ENCODE results near the gene CELA2A. TPM values are rescaled to one million over a fixed set of nuclear protein-coding genes. Genes with fewer than 3 reads are reported as not detected.

CELA2A gene
- polyA plus RNA-seq, 1 donor (not counting 4 experiments of a cell fraction or from before 2014, with no cell fraction given): not detected

DNA sequence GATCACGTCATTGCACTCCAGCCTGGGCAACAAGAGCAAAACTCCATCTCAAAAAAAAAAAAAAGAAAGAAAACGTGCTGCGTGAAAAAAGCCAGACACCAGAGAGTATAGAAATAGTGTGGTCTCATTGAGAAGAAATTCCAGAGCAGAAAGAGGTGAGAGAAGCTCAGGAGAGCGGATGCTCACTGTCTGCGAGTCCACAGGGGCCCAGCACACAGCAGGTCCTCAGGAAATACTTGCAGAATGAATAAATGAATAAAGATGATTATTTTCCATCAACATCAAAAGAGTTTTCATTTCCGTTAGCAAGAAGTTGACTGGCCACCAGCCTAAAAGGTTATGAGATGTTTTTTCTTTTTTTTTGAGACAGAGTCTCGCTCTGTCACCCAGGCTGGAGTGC is 53.1 kb downstream of the CELA2A start:
- H3K36me3 ChIP-seq (ENCODE audit: control insufficient read depth in 2 of 2, extremely low read depth in 1 of 2, insufficient read depth in 2 of 2, low read length in 2 of 2): no peaks in the 10 kb centered on the region
- dilution Hi-C loops (cut with MboI; ENCODE audit: extremely low pct_ligation_motif_present, low sequenced_read_pairs): no loop called here
- H3K4me2 ChIP-seq (ENCODE audit: control insufficient read depth, extremely low read depth, insufficient read depth, low read depth, low read length): no peak overlapping the region
- no peaks in the 10 kb centered on the region for H3K79me2 ChIP-seq (ENCODE audit: control insufficient read depth, insufficient read depth, low read length)
- FAIRE-seq (no peak), DNase-seq (ENCODE audit: low read depth, low spot score) (no peak)
- H3K27me3 ChIP-seq (ENCODE audit: control insufficient read depth, extremely low read depth, insufficient read depth, low read length): no peaks in the 10 kb centered on the region
- H3K27ac ChIP-seq (ENCODE audit: control insufficient read depth, insufficient read depth, low read length): no peak overlapping the region
- no peaks in the 10 kb centered on the region for H4K20me1 ChIP-seq (ENCODE audit: control insufficient read depth, extremely low read depth, insufficient read depth, low read length)
- no peaks in the 10 kb centered on the region for H3K4me1 ChIP-seq (ENCODE audit: control insufficient read depth, extremely low read depth, insufficient read depth, low read length)
- no peak overlapping the region for H2AFZ ChIP-seq (ENCODE audit: control insufficient read depth, low read length)
- no peak overlapping the region for H3K4me3 ChIP-seq (ENCODE audit: control insufficient read depth in 2 of 3, extremely low read depth in 1 of 3, insufficient read depth in 2 of 3, low read depth in 1 of 3, low read length in 3 of 3)
- H3K9ac ChIP-seq (ENCODE audit: control insufficient read depth, extremely low read depth, insufficient read depth, low read length): no peak overlapping the region
- H3K9me1 ChIP-seq (ENCODE audit: control insufficient read depth, extremely low read depth, insufficient read depth, low read length): no peaks in the 10 kb centered on the region
- TF ChIP-seq EZH2 (IDR thresholded peaks at IDR 0.05; ENCODE audit: low read length): no peak
- TF ChIP-seq, protein P1, sequence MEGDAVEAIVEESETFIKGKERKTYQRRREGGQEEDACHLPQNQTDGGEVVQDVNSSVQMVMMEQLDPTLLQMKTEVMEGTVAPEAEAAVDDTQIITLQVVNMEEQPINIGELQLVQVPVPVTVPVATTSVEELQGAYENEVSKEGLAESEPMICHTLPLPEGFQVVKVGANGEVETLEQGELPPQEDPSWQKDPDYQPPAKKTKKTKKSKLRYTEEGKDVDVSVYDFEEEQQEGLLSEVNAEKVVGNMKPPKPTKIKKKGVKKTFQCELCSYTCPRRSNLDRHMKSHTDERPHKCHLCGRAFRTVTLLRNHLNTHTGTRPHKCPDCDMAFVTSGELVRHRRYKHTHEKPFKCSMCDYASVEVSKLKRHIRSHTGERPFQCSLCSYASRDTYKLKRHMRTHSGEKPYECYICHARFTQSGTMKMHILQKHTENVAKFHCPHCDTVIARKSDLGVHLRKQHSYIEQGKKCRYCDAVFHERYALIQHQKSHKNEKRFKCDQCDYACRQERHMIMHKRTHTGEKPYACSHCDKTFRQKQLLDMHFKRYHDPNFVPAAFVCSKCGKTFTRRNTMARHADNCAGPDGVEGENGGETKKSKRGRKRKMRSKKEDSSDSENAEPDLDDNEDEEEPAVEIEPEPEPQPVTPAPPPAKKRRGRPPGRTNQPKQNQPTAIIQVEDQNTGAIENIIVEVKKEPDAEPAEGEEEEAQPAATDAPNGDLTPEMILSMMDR (optimal IDR thresholded peaks at IDR 0.05 in 1 of 3, IDR thresholded peaks at IDR 0.05 in 1 of 3, conservative IDR thresholded peaks at IDR 0.05 in 1 of 3; ENCODE audit: extremely low read depth in 1 of 3, insufficient read depth in 2 of 3, low read length in 3 of 3): no peak
- H3K9me3 ChIP-seq (ENCODE audit: control insufficient read depth, low read depth, low read length): no peaks in the 10 kb centered on the region

DNA sequence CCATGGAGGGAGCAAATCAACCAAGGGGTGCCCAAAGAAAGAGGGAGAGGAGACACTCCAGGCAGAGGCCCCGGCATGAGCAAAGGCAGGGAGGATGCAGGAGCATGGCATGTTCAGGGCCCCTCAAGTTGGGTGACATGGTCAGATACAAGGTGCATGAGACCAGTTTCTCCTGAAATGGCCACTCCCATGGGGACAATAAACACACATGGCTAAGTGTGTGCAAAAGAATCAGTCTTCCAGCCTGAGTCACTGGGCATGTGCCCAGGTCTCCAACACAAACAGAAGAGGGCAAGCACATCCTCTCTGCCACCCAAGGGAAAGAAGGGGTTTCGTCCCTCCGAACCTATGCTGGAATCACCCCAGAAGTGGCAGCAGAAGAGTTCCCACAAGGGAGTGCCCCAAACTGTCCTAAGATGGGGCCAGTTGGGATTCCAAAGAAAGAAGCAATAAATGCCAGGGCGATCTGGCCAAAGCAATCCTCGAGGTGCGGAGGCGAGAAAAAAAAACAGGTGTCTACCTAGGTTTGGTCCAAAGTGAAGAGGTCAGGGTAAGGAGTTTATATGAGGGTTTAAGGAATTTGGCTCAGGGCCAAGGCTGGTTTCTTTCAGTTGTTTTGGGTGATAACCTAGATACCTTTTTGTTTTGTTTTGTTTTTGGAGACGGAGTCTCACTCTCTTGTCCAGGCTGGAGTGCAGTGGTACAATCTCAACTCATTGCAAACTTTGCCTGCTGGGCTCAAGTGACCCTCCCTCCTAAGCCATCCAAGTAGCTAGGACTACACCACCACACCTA is 54.3 kb downstream of the CELA2A start:
- Histone ChIP-seq H3K9ac (ENCODE audit: control insufficient read depth, extremely low read depth, insufficient read depth, low read length) (no peak overlapping the region), H3K79me2 (ENCODE audit: control insufficient read depth, insufficient read depth, low read length) (no peaks in the 10 kb centered on the region), H4K20me1 (ENCODE audit: control insufficient read depth, extremely low read depth, insufficient read depth, low read length) (no peaks in the 10 kb centered on the region), H3K9me3 (ENCODE audit: control insufficient read depth, low read depth, low read length) (no peaks in the 10 kb centered on the region), H3K4me1 (ENCODE audit: control insufficient read depth, extremely low read depth, insufficient read depth, low read length) (peaks cover 3% of the 10 kb centered on the region), H3K9me1 (ENCODE audit: control insufficient read depth, extremely low read depth, insufficient read depth, low read length) (no peaks in the 10 kb centered on the region), H3K27ac (ENCODE audit: control insufficient read depth, insufficient read depth, low read length) (no peak overlapping the region), H3K4me2 (ENCODE audit: control insufficient read depth, extremely low read depth, insufficient read depth, low read depth, low read length) (no peak overlapping the region), H3K4me3 (ENCODE audit: control insufficient read depth in 2 of 3, extremely low read depth in 1 of 3, insufficient read depth in 2 of 3, low read depth in 1 of 3, low read length in 3 of 3) (no peak overlapping the region), H3K36me3 (ENCODE audit: control insufficient read depth in 2 of 2, extremely low read depth in 1 of 2, insufficient read depth in 2 of 2, low read length in 2 of 2) (no peaks in the 10 kb centered on the region), H3K27me3 (ENCODE audit: control insufficient read depth, extremely low read depth, insufficient read depth, low read length) (no peaks in the 10 kb centered on the region), H2AFZ (ENCODE audit: control insufficient read depth, low read length) (no peak overlapping the region)
- FAIRE-seq (no peak), DNase-seq (ENCODE audit: low read depth, low spot score) (no peak)
- TF ChIP-seq, protein P1 (optimal IDR thresholded peaks at IDR 0.05 in 1 of 3, IDR thresholded peaks at IDR 0.05 in 1 of 3, conservative IDR thresholded peaks at IDR 0.05 in 1 of 3; ENCODE audit: extremely low read depth in 1 of 3, insufficient read depth in 2 of 3, low read length in 3 of 3): no peak
- TF ChIP-seq EZH2 (IDR thresholded peaks at IDR 0.05; ENCODE audit: low read length): no peak
- dilution Hi-C loops (cut with MboI; ENCODE audit: extremely low pct_ligation_motif_present, low sequenced_read_pairs): no loop called here

Data from keratinocyte (primary cell).